GM12875 (cell line): Measurements from ENCODE around the gene PTMS.

Experiments used
- H3K4me3 ChIP-seq: one replicate; pipeline ENCODE4 v1.5.1; 2011; ENCODE audit warnings: low read depth, low read length, control low read depth
- TF ChIP-seq, protein P1 (sequence below): IDR thresholded peaks from 2 replicates; pipeline ENCODE4 v1.5.1; 2011; ENCODE audit warnings: low read depth, mild to moderate bottlenecking, control low read depth, inconsistent platforms, low read length, moderate library complexity, borderline replicate concordance; ENCODE audit not compliant: insufficient read depth

The PTMS gene

GRCh38 chr12:6772726-6773589, 6.8 kb downstream of the PTMS start:
- TF ChIP-seq, protein P1, sequence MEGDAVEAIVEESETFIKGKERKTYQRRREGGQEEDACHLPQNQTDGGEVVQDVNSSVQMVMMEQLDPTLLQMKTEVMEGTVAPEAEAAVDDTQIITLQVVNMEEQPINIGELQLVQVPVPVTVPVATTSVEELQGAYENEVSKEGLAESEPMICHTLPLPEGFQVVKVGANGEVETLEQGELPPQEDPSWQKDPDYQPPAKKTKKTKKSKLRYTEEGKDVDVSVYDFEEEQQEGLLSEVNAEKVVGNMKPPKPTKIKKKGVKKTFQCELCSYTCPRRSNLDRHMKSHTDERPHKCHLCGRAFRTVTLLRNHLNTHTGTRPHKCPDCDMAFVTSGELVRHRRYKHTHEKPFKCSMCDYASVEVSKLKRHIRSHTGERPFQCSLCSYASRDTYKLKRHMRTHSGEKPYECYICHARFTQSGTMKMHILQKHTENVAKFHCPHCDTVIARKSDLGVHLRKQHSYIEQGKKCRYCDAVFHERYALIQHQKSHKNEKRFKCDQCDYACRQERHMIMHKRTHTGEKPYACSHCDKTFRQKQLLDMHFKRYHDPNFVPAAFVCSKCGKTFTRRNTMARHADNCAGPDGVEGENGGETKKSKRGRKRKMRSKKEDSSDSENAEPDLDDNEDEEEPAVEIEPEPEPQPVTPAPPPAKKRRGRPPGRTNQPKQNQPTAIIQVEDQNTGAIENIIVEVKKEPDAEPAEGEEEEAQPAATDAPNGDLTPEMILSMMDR, result no peak
- no peak overlapping the region for H3K4me3 ChIP-seq

GRCh38 chr12:6773590-6774351, 7.6 kb downstream of the PTMS start:
- H3K4me3 ChIP-seq, result peak overlapping the region; percentile 5
- TF ChIP-seq, protein P1, result no peak

- no peak overlapping the region for H3K4me3 ChIP-seq
- TF ChIP-seq, protein P1, result no peak
These were observed 8.4 kb downstream of the PTMS start for GRCh38 chr12:6774499-6775062.

DNA sequence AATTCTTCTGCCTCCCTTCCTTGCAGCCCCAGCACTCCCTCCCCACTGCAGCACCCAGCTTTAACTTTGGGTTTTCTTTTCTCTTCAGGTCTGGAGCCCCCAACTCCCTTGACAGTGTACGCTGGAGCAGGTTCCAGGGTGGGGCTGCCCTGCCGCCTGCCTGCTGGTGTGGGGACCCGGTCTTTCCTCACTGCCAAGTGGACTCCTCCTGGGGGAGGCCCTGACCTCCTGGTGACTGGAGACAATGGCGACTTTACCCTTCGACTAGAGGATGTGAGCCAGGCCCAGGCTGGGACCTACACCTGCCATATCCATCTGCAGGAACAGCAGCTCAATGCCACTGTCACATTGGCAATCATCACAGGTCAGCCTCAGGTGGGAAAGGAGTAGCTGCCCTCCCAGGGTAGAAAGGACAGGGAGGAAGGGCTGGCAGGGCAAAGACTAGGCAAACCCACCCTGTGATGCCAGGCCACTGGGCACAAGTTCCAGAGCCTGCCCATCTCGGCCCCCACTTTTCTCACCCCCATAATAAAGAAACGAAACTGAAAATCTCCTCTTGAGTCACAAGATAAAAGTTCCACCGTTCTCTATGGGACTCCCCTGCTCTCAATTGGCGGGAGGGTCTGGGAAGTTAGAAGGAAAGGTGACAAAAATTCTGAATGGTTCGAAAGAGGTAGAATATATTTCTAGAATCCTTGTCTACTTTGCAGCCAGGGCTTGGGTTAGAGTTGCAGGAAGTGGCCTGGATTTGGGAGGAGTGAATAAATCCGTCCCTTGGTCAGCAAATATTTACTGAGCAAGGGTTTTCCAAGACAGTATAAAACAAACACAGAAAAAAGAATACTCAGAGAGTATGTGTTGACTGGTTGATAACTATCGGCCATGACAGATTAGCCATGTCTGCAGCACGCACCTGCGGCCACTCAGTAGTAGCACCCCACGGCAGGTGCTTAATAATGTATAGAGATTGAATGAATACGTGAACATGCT, 9.3 kb downstream of the PTMS start:
- no peak overlapping the region for H3K4me3 ChIP-seq
- TF ChIP-seq, protein P1, result no peak

DNA sequence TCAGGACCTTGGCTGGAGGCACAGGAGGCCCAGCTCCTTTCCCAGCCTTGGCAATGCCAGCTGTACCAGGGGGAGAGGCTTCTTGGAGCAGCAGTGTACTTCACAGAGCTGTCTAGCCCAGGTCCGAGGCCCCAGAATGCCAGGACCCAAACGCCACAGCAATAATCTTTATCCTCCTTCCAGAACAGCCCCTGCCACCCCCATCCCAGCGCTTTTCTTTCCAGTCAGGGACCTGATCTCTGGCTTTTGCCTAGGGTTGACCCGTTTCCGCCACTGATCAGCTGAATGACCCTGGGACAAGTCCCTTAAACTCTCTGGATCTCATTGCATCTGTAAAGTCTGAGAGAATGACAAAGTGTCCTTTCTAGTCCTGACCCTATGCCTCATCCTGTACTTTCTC, 11.2 kb downstream of the PTMS start:
- TF ChIP-seq, protein P1, result no peak
- no peak overlapping the region for H3K4me3 ChIP-seq

DNA sequence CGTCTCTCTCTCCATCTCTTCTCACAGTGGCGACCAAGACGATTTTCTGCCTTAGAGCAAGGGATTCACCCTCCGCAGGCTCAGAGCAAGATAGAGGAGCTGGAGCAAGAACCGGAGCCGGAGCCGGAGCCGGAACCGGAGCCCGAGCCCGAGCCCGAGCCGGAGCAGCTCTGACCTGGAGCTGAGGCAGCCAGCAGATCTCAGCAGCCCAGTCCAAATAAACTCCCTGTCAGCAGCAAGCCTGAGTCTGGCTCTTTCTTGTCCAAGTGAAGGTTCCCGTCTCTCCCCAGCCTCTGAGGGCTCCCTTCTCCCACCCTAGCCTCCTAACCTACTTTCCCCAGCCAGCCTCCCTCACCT, 12.0 kb downstream of the PTMS start:
- H3K4me3 ChIP-seq, result no peak overlapping the region
- TF ChIP-seq, protein P1, result no peak
